ENCODE results near the gene MTHFD1L.

DNA sequence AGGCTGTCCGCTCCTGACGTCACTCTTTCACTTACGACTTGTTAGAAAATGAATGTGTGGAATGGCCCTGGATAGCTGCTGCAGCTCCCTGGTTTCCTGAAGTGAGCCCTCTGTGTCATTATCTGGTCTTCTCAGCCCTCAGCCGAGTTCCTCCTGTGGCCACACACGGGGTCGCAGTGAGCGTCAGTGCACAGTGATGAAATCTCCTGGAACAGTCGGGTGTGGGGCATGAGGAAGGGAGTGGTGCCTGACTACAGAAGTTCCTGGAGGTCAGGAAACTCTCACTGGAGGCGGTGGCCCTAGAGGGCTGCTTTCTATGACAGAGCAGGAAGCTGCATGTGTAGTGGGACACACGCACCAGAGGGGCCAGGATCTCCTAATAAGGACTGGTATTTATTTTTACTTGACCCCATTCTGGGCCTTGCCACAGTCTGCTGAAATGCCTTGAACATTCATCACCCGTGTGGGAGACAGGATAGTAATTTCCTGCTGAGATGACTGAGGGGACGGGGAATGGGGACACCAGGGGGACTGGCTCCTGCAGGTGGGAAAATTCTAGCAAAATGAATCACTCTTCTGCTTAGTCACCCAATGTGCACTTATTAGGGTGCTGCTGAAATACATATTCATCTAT, 175.5 kb downstream of the MTHFD1L start:
- TF ChIP-seq POLR2A (IDR thresholded peaks at IDR 0.05) (peak; percentile 21 to 45), CTCF (IDR thresholded peaks at IDR 0.05 in 4 of 5, conservative IDR thresholded peaks at IDR 0.05 in 1 of 5) (peak in 1 of 5 experiments; percentile 22)
